ENCODE results near the gene RANBP17.

GRCh38 chr5:171285465-171285864 lies 423.6 kb downstream of the RANBP17 start:
- TF ChIP-seq SUZ12 (IDR thresholded peaks at IDR 0.05) (no peak), ELF4 (IDR thresholded peaks at IDR 0.05) (no peak), BHLHE40 (IDR thresholded peaks at IDR 0.05; ENCODE audit: borderline replicate concordance) (no peak), HDGF (IDR thresholded peaks at IDR 0.05; ENCODE audit: borderline replicate concordance) (no peak), CTBP1 (IDR thresholded peaks at IDR 0.05; ENCODE audit: borderline replicate concordance) (no peak), FOXM1 (IDR thresholded peaks at IDR 0.05; ENCODE audit: borderline replicate concordance) (no peak), LEF1 (IDR thresholded peaks at IDR 0.05; ENCODE audit: borderline replicate concordance) (no peak), PKNOX1 (IDR thresholded peaks at IDR 0.05) (peak; percentile 20; the same call in 1 of the 2 replicates)

Measured in HEK293T (cell line).